Measurements from ENCODE around the gene PHLPP2. TPM values are rescaled to one million over a fixed set of nuclear protein-coding genes. Genes with fewer than 3 reads are reported as not detected.

The PHLPP2 gene
- total RNA-seq, 1 experiment from 2014 or later, result 20.6 TPM

GRCh38 chr16:71673582-71673973 lies 50.9 kb downstream of the PHLPP2 start:
- Histone ChIP-seq H3K4me1 (peaks cover 26% of the 10 kb centered on the region), H3K27me3 (replicated peaks; ENCODE audit: control insufficient read depth, insufficient read depth, low read length) (no peaks in the 10 kb centered on the region), H3K36me3 (ENCODE audit: control insufficient read depth, insufficient read depth, low read length) (no peaks in the 10 kb centered on the region), H3K4me3 (ENCODE audit: low read depth, low read length) (no peak overlapping the region), H3K9me3 (no peaks in the 10 kb centered on the region)
- no peak for DNase-seq
- intact Hi-C loops (cut with micrococcal nuclease; ENCODE audit: unreplicated experiment), result no loop called here
- Mint-ChIP-seq H3K4me3 (ENCODE audit: unreplicated experiment) (no peak overlapping the region), H3K36me3 (ENCODE audit: insufficient read depth, unreplicated experiment) (peaks cover 44% of the 10 kb centered on the region), H3K4me1 (ENCODE audit: low read depth, unreplicated experiment) (peaks cover 26% of the 10 kb centered on the region), H3K27me3 (ENCODE audit: insufficient read depth, unreplicated experiment) (no peaks in the 10 kb centered on the region), H3K27ac (ENCODE audit: unreplicated experiment) (no peak overlapping the region), H3K9me3 (ENCODE audit: unreplicated experiment) (no peaks in the 10 kb centered on the region)
- ChIA-PET CTCF (no interaction called here), POLR2A (interaction anchor here (0.6 kb wide), 1 partner anchor 65 kb away, joined by 4 read pairs; no protein-coding TSS in a partner anchor)
- BruUV-seq (replicated peaks), result no TSS peak
- TF ChIP-seq CTCF (IDR thresholded peaks at IDR 0.05; ENCODE audit: insufficient read depth in 1 of 2, low read depth in 1 of 2, low read length in 1 of 2, severe bottlenecking in 1 of 2, unreplicated experiment in 1 of 2), result no peak

GRCh38 chr16:71672803-71673581 lies 51.5 kb downstream of the PHLPP2 start:
- no peak overlapping the region for H3K4me3 Mint-ChIP-seq (ENCODE audit: unreplicated experiment)

GRCh38 chr16:71672125-71672524 lies 52.4 kb downstream of the PHLPP2 start:
- Mint-ChIP-seq H3K9me3 (ENCODE audit: unreplicated experiment) (no peaks in the 10 kb centered on the region), H3K36me3 (ENCODE audit: insufficient read depth, unreplicated experiment) (peaks cover 46% of the 10 kb centered on the region), H3K4me3 (ENCODE audit: unreplicated experiment) (no peak overlapping the region), H3K27ac (ENCODE audit: unreplicated experiment) (no peak overlapping the region), H3K27me3 (ENCODE audit: insufficient read depth, unreplicated experiment) (no peaks in the 10 kb centered on the region), H3K4me1 (ENCODE audit: low read depth, unreplicated experiment) (peaks cover 30% of the 10 kb centered on the region)
- BruUV-seq (replicated peaks), result no TSS peak
- no peak for DNase-seq
- Histone ChIP-seq H3K4me1 (peaks cover 38% of the 10 kb centered on the region), H3K27me3 (replicated peaks; ENCODE audit: control insufficient read depth, insufficient read depth, low read length) (no peaks in the 10 kb centered on the region), H3K4me3 (ENCODE audit: low read depth, low read length) (no peak overlapping the region), H3K36me3 (ENCODE audit: control insufficient read depth, insufficient read depth, low read length) (no peaks in the 10 kb centered on the region), H3K9me3 (no peaks in the 10 kb centered on the region)
- intact Hi-C loops (cut with micrococcal nuclease; ENCODE audit: unreplicated experiment), result no loop called here
- ChIA-PET CTCF (no interaction called here), POLR2A (no interaction called here)
- TF ChIP-seq CTCF (IDR thresholded peaks at IDR 0.05; ENCODE audit: insufficient read depth in 1 of 2, low read depth in 1 of 2, low read length in 1 of 2, severe bottlenecking in 1 of 2, unreplicated experiment in 1 of 2), result no peak

More at GRCh38 chr16:71672803-71673581, 51.5 kb downstream of the PHLPP2 start:
- intact Hi-C loops (cut with micrococcal nuclease; ENCODE audit: unreplicated experiment), result no loop called here
- Histone ChIP-seq H3K4me1 (peaks cover 30% of the 10 kb centered on the region), H3K27me3 (replicated peaks; ENCODE audit: control insufficient read depth, insufficient read depth, low read length) (no peaks in the 10 kb centered on the region), H3K36me3 (ENCODE audit: control insufficient read depth, insufficient read depth, low read length) (no peaks in the 10 kb centered on the region), H3K9me3 (no peaks in the 10 kb centered on the region), H3K4me3 (ENCODE audit: low read depth, low read length) (no peak overlapping the region)
- no peaks in the 10 kb centered on the region for H3K27me3 Mint-ChIP-seq (ENCODE audit: insufficient read depth, unreplicated experiment)
- H3K36me3 Mint-ChIP-seq (ENCODE audit: insufficient read depth, unreplicated experiment), result peaks cover 44% of the 10 kb centered on the region
- no TSS peak for BruUV-seq (replicated peaks)
- TF ChIP-seq CTCF (IDR thresholded peaks at IDR 0.05; ENCODE audit: insufficient read depth in 1 of 2, low read depth in 1 of 2, low read length in 1 of 2, severe bottlenecking in 1 of 2, unreplicated experiment in 1 of 2), result no peak
- peaks cover 27% of the 10 kb centered on the region for H3K4me1 Mint-ChIP-seq (ENCODE audit: low read depth, unreplicated experiment)
- H3K27ac Mint-ChIP-seq (ENCODE audit: unreplicated experiment), result no peak overlapping the region
- ChIA-PET POLR2A (interaction anchor here (0.6 kb wide), 1 partner anchor 64 kb away, joined by 4 read pairs; no protein-coding TSS in a partner anchor), CTCF (no interaction called here)
- no peak for DNase-seq
- H3K9me3 Mint-ChIP-seq (ENCODE audit: unreplicated experiment), result no peaks in the 10 kb centered on the region
